ENCODE results near the gene FAM13B.

DNA sequence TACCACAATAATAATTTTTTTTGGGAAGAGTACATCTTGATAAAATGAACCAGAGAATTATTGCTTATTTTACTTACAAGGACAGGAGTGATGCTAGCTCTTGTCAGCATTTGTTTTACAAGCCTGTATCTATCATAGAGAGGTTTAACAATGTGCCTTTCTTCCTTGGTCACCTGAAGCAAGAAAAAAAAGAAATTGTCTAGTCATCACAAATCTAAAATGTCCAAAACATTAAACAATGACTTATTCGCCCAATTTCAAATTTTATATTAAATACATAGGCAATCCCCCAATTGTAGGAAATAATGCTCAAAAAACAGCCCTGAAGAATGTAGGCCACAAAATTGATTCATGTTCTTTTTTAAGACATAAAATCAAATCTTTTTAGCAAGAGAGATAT is 87.1 kb downstream of the FAM13B start:
- TF ChIP-seq, protein P1, sequence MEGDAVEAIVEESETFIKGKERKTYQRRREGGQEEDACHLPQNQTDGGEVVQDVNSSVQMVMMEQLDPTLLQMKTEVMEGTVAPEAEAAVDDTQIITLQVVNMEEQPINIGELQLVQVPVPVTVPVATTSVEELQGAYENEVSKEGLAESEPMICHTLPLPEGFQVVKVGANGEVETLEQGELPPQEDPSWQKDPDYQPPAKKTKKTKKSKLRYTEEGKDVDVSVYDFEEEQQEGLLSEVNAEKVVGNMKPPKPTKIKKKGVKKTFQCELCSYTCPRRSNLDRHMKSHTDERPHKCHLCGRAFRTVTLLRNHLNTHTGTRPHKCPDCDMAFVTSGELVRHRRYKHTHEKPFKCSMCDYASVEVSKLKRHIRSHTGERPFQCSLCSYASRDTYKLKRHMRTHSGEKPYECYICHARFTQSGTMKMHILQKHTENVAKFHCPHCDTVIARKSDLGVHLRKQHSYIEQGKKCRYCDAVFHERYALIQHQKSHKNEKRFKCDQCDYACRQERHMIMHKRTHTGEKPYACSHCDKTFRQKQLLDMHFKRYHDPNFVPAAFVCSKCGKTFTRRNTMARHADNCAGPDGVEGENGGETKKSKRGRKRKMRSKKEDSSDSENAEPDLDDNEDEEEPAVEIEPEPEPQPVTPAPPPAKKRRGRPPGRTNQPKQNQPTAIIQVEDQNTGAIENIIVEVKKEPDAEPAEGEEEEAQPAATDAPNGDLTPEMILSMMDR (IDR thresholded peaks at IDR 0.05 in 2 of 3, conservative IDR thresholded peaks at IDR 0.05 in 1 of 3; ENCODE audit: borderline replicate concordance in 1 of 3, insufficient read depth in 1 of 3, low read depth in 2 of 3, low read length in 2 of 3) = no peak
- TF ChIP-seq TCF7L2 (IDR thresholded peaks at IDR 0.05; ENCODE audit: borderline replicate concordance, extremely low read depth, insufficient read depth, insufficient read length) (no peak), RAD21 (IDR thresholded peaks at IDR 0.05; ENCODE audit: low read depth) (no peak), POLR2A (IDR thresholded peaks at IDR 0.05; ENCODE audit: borderline replicate concordance, extremely low read depth, insufficient read depth, insufficient read length) (no peak), CEBPB (IDR thresholded peaks at IDR 0.05; ENCODE audit: low read depth) (no peak), ZFX (IDR thresholded peaks at IDR 0.05) (no peak), ELF1 (IDR thresholded peaks at IDR 0.05; ENCODE audit: borderline replicate concordance, low read depth) (no peak), SIN3A (IDR thresholded peaks at IDR 0.05; ENCODE audit: low read depth) (no peak)
- TF ChIP-seq, protein P2, sequence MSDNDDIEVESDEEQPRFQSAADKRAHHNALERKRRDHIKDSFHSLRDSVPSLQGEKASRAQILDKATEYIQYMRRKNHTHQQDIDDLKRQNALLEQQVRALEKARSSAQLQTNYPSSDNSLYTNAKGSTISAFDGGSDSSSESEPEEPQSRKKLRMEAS (IDR thresholded peaks at IDR 0.05) = no peak
